Measurements from ENCODE around the gene GPBP1. TPM values are rescaled to one million over a fixed set of nuclear protein-coding genes. Genes with fewer than 3 reads are reported as not detected.
"Not testable (repeated sequence)": the region's sequence is repeated elsewhere in the genome, so short reads cannot be mapped to it uniquely, and the experiment has no call there.

The GPBP1 gene
- total RNA-seq, 1 donor from 2014 or later: 83.7 TPM

GRCh38 chr5:57276353-57276752 is 102.5 kb downstream of the GPBP1 start:
- no peak for DNase-seq (ENCODE audit: low read depth)

DNA sequence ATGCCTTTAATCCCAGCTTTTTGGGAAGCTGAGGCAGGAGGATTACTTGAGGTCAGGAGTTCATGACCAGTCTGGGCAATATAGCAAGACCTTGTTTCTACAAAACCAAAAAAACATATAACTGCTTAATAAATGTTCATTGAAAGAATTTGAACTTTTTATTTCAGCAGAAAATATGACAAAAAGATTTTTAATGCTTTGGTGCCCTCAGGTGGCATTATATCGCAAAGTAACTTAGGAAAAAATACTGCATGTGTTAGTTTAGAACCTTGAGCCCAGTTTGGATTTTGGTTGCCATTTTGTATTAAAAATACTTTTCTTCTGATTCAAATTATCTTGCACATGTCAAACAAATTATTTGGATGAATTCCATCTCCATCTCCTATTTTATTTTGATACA is 103.2 kb downstream of the GPBP1 start:
- peak; percentile 40 for DNase-seq (ENCODE audit: low read depth)

DNA sequence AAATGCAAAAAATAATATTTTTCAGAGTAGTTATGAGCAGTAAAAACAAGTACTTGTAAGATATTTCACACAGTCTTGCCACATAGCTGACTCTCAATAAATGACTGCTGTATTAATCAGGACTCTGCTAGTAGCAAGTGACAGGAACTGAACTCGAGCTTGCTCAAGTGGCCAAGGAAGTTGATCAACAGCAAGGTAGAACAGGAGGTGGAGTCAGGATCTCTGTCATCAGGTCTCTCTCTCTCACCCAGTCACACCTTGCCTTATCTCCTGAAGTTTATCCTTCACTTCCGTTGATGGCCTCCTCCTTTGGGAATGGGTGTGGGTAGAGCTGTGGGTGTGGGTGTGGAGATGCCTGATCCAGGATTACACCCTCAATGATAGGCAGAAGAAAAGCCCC is 107.0 kb downstream of the GPBP1 start:
- no peak for DNase-seq (ENCODE audit: low read depth)

DNA sequence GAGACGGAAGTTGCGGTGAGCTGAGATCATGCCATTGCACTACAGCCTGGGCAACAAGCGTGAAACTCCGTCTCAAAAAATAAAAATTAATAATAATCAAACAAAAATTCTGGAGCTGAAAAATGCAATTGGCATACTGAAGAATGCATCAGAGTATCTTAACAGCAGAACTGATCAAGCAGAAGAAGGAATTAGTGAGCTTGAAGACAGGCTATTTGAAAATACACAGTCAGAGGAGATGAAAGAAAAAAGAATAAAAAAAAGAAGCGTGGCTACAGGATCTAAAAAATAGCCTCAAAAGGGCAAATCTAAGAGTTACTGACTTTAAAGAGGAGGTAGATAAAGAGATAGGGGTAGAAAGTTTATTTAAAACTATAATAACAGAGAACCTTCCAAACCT is 111.2 kb downstream of the GPBP1 start:
- DNase-seq (ENCODE audit: low read depth): not testable (repeated sequence)

- DNase-seq (ENCODE audit: low read depth): no peak
Measured at GRCh38 chr5:57291894-57292293, 118.0 kb downstream of the GPBP1 start.

- no peak for DNase-seq (ENCODE audit: low read depth)
Measured at GRCh38 chr5:57292336-57292735, 118.5 kb downstream of the GPBP1 start.

GRCh38 chr5:57298295-57298984 is 124.6 kb downstream of the GPBP1 start:
- peak; percentile 89 for DNase-seq (ENCODE audit: low read depth)

GRCh38 chr5:57298985-57299491 is 125.2 kb downstream of the GPBP1 start:
- peak; percentile 84 for DNase-seq (ENCODE audit: low read depth)

- DNase-seq (ENCODE audit: low read depth): no peak
Measured at GRCh38 chr5:57299986-57300385, 126.1 kb downstream of the GPBP1 start.

GRCh38 chr5:57302164-57302563 is 128.3 kb downstream of the GPBP1 start:
- peak; percentile 71 for DNase-seq (ENCODE audit: low read depth)

GRCh38 chr5:57302643-57303042 is 128.8 kb downstream of the GPBP1 start:
- peak; percentile 54 for DNase-seq (ENCODE audit: low read depth)

DNA sequence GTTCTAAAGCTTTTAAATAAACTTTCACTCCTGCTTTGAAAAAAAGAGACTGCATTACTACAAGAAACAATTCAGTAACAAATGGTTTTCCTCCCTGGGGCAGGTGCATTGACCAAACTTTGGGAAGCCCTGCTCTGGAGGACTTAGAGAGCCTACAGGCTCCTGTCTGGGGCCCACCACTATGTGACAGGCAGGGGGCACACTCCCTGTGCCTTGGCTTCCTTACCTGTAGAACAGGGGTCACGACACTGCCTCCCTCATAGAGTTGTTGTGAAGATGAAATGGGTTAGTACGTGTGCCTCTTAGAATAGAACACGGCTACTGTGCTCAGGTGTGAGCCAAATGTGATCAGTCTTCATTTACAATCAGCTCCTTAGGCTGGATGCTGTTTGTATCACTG is 130.1 kb downstream of the GPBP1 start:
- DNase-seq (ENCODE audit: low read depth): no peak

DNA sequence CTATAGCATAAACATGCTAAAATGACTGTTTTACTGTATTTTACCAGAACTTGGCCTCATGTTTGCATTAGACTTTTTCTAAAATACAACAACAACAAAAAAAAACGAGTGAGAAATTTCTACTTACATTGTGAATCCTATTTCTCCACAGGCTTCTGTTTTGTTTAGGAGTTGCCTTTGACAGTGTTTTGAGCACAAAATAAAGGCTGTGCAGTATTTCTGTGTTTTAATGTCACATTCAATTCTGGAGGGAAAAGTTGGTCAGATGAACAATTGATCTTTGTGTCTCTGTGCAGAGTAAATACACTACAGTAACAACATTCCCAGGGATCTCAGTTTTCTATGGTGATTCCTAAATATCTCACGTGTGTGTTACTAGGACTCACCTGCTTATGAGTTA is 131.1 kb downstream of the GPBP1 start:
- no peak for DNase-seq (ENCODE audit: low read depth)

DNA sequence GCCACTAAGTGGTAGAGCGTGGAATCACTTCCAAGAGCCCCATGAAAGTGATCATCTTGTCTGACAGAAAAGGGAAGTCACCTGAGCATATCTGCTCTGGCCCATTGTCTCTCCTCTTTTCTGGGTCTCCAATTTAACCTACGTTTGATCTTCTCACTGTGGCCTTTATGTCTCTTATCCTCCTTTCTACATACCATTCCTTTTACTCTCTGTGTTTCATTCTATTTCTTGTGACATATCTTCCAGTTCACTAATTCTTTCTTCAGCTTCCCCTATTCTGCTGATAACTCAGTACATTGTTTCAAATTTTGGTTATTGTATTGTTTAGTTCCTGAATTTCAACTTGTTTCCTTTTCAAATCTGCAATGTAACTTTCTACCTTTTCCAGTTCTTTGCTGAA is 132.5 kb downstream of the GPBP1 start:
- no peak for DNase-seq (ENCODE audit: low read depth)

- no peak for DNase-seq (ENCODE audit: low read depth)
Measured at GRCh38 chr5:57307516-57307915, 133.7 kb downstream of the GPBP1 start.

DNA sequence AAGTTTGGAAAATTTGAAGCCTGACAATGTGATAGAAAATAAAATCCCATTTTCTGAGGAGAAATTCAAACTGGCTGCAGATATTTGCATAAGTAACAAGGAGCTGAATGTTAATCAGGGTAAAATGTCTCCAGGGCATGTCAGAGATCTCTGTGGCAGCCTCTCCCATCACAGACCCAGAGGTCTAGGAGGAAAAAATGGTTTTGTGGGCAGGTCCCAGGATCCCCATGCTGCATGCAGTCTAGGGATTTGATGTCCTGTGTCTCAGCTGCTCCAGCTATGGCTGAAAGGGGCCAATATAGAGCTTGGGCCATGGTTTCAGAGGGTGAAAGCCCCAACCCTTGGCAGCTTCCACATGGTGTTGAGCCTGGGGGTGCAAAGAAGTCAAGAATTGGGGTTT is 135.2 kb downstream of the GPBP1 start:
- DNase-seq (ENCODE audit: low read depth): not testable (repeated sequence)

DNA sequence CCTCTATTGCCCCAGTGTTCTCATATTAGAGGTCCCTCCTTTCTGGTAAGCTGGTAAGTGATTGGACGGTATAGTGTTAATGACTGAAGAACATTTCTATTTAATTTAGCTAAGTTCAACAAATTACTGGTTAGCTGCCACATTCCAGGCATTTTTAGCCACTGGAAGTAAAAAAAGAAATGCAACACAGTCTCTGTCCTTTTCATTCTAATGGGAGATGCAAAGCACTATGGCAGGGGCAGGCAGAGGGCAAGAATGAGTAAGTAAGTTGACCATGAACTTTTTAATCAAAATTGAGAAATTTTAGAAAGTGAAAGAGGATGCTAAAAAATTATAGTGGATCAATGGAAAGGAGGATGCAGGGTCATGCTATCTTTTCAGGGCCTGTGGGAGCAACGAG is 137.4 kb downstream of the GPBP1 start:
- no peak for DNase-seq (ENCODE audit: low read depth)

DNA sequence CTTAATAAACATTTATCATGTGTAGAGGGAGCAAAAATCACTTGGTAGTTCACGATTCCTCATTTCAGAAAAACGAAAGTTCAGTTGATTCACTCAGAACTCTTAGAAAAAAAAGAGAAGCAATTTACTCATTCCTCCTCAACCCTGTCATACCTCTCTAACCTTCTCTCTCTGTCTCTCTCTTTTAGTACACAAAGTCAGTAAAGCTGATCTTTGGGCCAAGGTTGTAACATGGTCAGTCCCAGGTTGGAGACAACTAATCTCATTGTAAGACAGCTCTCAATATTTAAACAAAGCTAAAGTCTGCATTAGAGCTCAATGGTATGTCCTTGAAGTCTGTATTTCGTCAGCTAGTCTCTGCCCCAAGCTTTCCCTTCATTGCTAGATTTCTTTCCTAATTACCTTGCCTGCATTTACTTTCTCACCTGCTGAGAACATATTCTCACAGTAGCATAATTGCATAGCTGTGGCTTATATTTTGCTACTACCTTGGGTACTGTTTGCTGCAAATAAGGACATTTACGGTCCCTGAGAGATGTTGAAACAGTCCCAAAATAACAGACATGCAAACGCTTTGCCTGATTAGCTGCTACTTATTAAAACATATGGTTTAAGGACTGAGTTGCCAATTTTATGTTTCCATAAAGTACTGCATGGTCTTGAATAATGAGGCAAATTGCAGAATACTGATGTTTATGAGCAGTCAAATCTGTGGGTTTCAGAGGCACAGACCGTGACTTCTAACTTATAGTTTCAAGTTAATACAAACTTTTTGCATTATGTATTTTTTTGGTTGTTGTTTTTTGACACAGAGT is 138.3 kb downstream of the GPBP1 start:
- no peak for DNase-seq (ENCODE audit: low read depth)

DNA sequence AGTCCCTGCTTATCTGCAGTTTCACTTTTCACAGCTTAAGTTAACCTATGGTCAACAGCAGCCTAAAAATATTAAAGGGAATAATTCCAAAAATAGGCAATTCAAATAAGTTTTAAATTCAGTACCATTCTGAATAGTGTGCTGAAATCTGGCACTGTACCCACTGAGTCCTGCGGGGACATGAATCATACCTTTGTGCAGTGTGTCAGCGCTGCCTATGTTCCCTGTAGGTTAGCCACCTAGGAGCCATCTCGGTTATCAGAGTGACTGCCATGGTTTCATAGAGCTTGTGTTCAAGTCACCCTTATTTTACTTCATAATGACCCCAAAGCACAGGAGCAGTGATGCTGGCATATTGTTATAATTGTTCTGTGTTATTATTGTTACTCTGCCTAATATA is 139.9 kb downstream of the GPBP1 start:
- DNase-seq (ENCODE audit: low read depth): no peak
